Breast epithelium (tissue), 3 donors: ENCODE results near the gene CLDN15.

Source experiments
- POLR2AphosphoS5 ChIP-seq, 3 donors: sonication (generic); formaldehyde crosslinking; IDR thresholded peaks; one replicate each; pipeline ENCODE4 v1.6.1; 2017; ENCODE audit warnings: antibody characterized with exemption in 3 of 3
- TF ChIP-seq, protein P1 (sequence below), 3 donors: fragments of 450-650 bp; IDR thresholded peaks; one replicate each; pipeline ENCODE4 v1.5.1; 2016 to 2017; ENCODE audit warnings: antibody characterized with exemption in 3 of 3, mild to moderate bottlenecking in 3 of 3, moderate library complexity in 3 of 3

DNA sequence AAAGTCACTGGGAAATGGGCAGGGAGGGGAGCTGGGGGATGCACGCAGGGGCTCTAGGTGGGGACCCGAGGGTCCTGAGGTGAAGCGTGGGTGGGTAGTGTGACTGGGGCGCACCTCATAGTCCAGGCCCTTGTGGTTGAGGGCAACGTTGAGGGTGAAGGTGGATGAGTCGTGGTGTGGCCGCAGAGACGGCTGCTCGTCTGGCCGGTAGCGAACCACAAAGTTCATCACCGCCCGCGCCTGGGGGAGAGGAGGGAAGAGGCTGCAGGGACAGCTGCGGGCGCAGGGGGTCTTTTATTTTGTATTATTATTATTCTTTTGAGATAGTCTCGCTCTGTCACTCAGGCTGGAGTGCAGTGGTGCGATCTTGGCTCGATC, 30.9 kb downstream of the CLDN15 start:
- TF ChIP-seq, protein P1, sequence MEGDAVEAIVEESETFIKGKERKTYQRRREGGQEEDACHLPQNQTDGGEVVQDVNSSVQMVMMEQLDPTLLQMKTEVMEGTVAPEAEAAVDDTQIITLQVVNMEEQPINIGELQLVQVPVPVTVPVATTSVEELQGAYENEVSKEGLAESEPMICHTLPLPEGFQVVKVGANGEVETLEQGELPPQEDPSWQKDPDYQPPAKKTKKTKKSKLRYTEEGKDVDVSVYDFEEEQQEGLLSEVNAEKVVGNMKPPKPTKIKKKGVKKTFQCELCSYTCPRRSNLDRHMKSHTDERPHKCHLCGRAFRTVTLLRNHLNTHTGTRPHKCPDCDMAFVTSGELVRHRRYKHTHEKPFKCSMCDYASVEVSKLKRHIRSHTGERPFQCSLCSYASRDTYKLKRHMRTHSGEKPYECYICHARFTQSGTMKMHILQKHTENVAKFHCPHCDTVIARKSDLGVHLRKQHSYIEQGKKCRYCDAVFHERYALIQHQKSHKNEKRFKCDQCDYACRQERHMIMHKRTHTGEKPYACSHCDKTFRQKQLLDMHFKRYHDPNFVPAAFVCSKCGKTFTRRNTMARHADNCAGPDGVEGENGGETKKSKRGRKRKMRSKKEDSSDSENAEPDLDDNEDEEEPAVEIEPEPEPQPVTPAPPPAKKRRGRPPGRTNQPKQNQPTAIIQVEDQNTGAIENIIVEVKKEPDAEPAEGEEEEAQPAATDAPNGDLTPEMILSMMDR (IDR thresholded peaks at IDR 0.05), result no peak
- TF ChIP-seq POLR2AphosphoS5 (IDR thresholded peaks at IDR 0.05), result no peak
